Panc1 (cell line): ENCODE results near the gene STAT4. TPM values are rescaled to one million over a fixed set of nuclear protein-coding genes. Genes with fewer than 3 reads are reported as not detected.

ENCODE experiments used
- ATAC-seq: fragments of 200-7000 bp; cut with Tn5 transposase; 2 replicates; pipeline ENCODE4 v1.9.1; 2020; ENCODE audit warnings: mild to moderate bottlenecking, moderate library complexity
- BruUV-seq: library from RNA; stranded (reverse); fragments of 400-500 nt; replicated peaks from 2 replicates; lab custom pipeline; 2021; lab: Mats Ljungman, UMichigan
- CTCF ChIA-PET: fragments of 300-600 bp; sonication (Branson Sonifier 250); formaldehyde crosslinking; loops from one replicate; lab custom pipeline; 2022; ENCODE audit warnings: antibody characterized with exemption; lab: Charles Lee
- POLR2A ChIA-PET: fragments of 300-600 bp; sonication (Branson Sonifier 250); formaldehyde crosslinking; loops from one replicate; lab custom pipeline; 2022; ENCODE audit warnings: antibody characterized with exemption; lab: Charles Lee
- DNase-seq: peaks from one replicate; pipeline ENCODE4 v3.0.0-alpha.2; 2010; ENCODE audit warnings: low read depth, low spot score
- H3K27ac ChIP-seq: 2 replicates; pipeline ENCODE4 v1.5.1; 2011; ENCODE audit warnings: mild to moderate bottlenecking, low read length, inconsistent platforms
- H3K27me3 ChIP-seq: fragments of 200-500 bp; sonication (Bioruptor generic); 2 replicates; pipeline ENCODE4 v1.6.0; 2014; ENCODE audit warnings: low read length, inconsistent platforms; ENCODE audit not compliant: control insufficient read depth, insufficient read depth
- H3K36me3 ChIP-seq: fragments of 200-500 bp; sonication (Bioruptor generic); 2 replicates; pipeline ENCODE4 v1.5.1; 2014; ENCODE audit warnings: inconsistent platforms, mild to moderate bottlenecking, low read length, moderate library complexity; ENCODE audit not compliant: control insufficient read depth, insufficient read depth
- H3K4me1 ChIP-seq: 2 replicates; pipeline ENCODE4 v1.5.1; 2011; ENCODE audit warnings: inconsistent platforms, mild to moderate bottlenecking, low read length, moderate library complexity; ENCODE audit not compliant: control insufficient read depth, insufficient read depth
- H3K4me3 ChIP-seq, 2 experiments: 2 replicates each; pipeline ENCODE4 v1.5.1; 2011 to 2012; ENCODE audit warnings: low read depth in 2 of 2, low read length in 2 of 2, mild to moderate bottlenecking in 2 of 2, inconsistent platforms in 1 of 2, moderate library complexity in 1 of 2
- H3K9me3 ChIP-seq: fragments of 200-500 bp; sonication (Bioruptor generic); 2 replicates; pipeline ENCODE4 v1.5.1; 2014; ENCODE audit warnings: low read depth, mild to moderate bottlenecking, inconsistent platforms, low read length, moderate library complexity; ENCODE audit not compliant: control insufficient read depth, insufficient read depth
- CTCF ChIP-seq: fragments of 450-650 bp; IDR thresholded peaks from 2 replicates; pipeline ENCODE4 v1.5.1; 2017; ENCODE audit warnings: mild to moderate bottlenecking
- POLR2AphosphoS5 ChIP-seq: IDR thresholded peaks from 2 replicates; pipeline ENCODE4 v1.6.1; 2012; ENCODE audit warnings: mild to moderate bottlenecking, low read depth, low read length, moderate library complexity
- REST ChIP-seq, 2 experiments: IDR thresholded peaks; 2 replicates each; pipeline ENCODE4 v1.6.1; 2011 to 2012; ENCODE audit warnings: low read depth in 2 of 2, control low read depth in 1 of 2, low read length in 1 of 2, mild to moderate bottlenecking in 1 of 2, moderate library complexity in 1 of 2; ENCODE audit not compliant: insufficient read depth in 1 of 2
- SIN3A ChIP-seq: IDR thresholded peaks from 2 replicates; pipeline ENCODE4 v1.6.1; 2012; ENCODE audit warnings: low read depth, mild to moderate bottlenecking, low read length, moderate library complexity, borderline replicate concordance; ENCODE audit not compliant: insufficient read depth
- TCF7L2 ChIP-seq: IDR thresholded peaks from 2 replicates; pipeline ENCODE4 v1.6.1; 2011; ENCODE audit warnings: mild to moderate bottlenecking, low read depth, low read length, inconsistent platforms
- in situ Hi-C: cut with HindIII; loops from 2 replicates; pipeline ENCODE4 v1.10.0; 2016; ENCODE audit warnings: low sequenced_read_pairs, low pct_unique_long_range_greater_than_20kb
- intact Hi-C: fragments of 100-400 bp; cut with micrococcal nuclease; formaldehyde crosslinking; loops from one replicate; pipeline ENCODE4 v1.10.0; 2022; ENCODE audit not compliant: unreplicated experiment
- total RNA-seq: library from RNA; stranded (reverse); gene quantifications from one replicate; pipeline ENCODE4 v1.2.1, GENCODE V29; 2021; ENCODE audit not compliant: unreplicated experiment

The STAT4 gene
- total RNA-seq, 1 experiment from 2014 or later: 0.05 TPM

GRCh38 chr2:190993292-190993643 is 157.5 kb downstream of the STAT4 start:
- no peak overlapping the region for H3K4me3 ChIP-seq
- no peak for ATAC-seq
- CTCF ChIA-PET: no interaction called here
- no peaks in the 10 kb centered on the region for H3K27me3 ChIP-seq
- POLR2A ChIA-PET: no interaction called here
- H3K4me1 ChIP-seq: no peaks in the 10 kb centered on the region
- BruUV-seq: TSS peak; percentile 30
- H3K36me3 ChIP-seq: peaks cover 51% of the 10 kb centered on the region
- TF ChIP-seq CTCF (no peak), REST (IDR thresholded peaks at IDR 0.05; ENCODE audit: insufficient read depth in 1 of 2, low read depth in 2 of 2, low read length in 1 of 2) (no peak)
- no peak for DNase-seq
- intact Hi-C loops (no loop called here), in situ Hi-C loops (no loop called here)
- no peak overlapping the region for H3K27ac ChIP-seq
- no peaks in the 10 kb centered on the region for H3K9me3 ChIP-seq

- DNase-seq (no peak), ATAC-seq (no peak)
- H3K9me3 ChIP-seq: no peaks in the 10 kb centered on the region
- ChIA-PET POLR2A (no interaction called here), CTCF (no interaction called here)
- in situ Hi-C loops (no loop called here), intact Hi-C loops (no loop called here)
- no peaks in the 10 kb centered on the region for H3K27me3 ChIP-seq
- no peaks in the 10 kb centered on the region for H3K4me1 ChIP-seq
- no peak overlapping the region for H3K27ac ChIP-seq
- no peak for TF ChIP-seq TCF7L2
- no peak for TF ChIP-seq SIN3A
- no peak for TF ChIP-seq POLR2AphosphoS5
- no peak for TF ChIP-seq CTCF
- no peak for TF ChIP-seq REST (IDR thresholded peaks at IDR 0.05; ENCODE audit: insufficient read depth in 1 of 2, low read depth in 2 of 2, low read length in 1 of 2)
- no peak overlapping the region for H3K4me3 ChIP-seq
- BruUV-seq: no TSS peak
- H3K36me3 ChIP-seq: peaks cover 49% of the 10 kb centered on the region
Measured at GRCh38 chr2:190990132-190990531, 160.7 kb downstream of the STAT4 start.
